GM19463 (cell line): ENCODE data around the gene DPPA3.
"Not testable (repeated sequence)": the region's sequence is repeated elsewhere in the genome, so short reads cannot be mapped to it uniquely, and the experiment has no call there.

Experiments used
- ATAC-seq: cut with Tn5 transposase; IDR thresholded peaks from one replicate; pipeline ENCODE4 v1.9.1; 2021; ENCODE audit warnings: mild to moderate bottlenecking, moderate library complexity; ENCODE audit not compliant: unreplicated experiment

The DPPA3 gene

GRCh38 chr12:7711133-7711532 is at the start of gene DPPA3:
DPPA3 (plus strand) TSS chr12:7711433; CDS start chr12:7711571, 138 bp downstream.
- no peak for ATAC-seq

- ATAC-seq = no peak
Measured at GRCh38 chr12:7661741-7662140, 49.5 kb upstream of the DPPA3 start.

- ATAC-seq = no peak
Measured at GRCh38 chr12:7666595-7666994, 44.6 kb upstream of the DPPA3 start.

GRCh38 chr12:7667125-7667524 is 44.1 kb upstream of the DPPA3 start:
- no peak for ATAC-seq

- no peak for ATAC-seq
Measured at GRCh38 chr12:7668171-7668570, 43.1 kb upstream of the DPPA3 start.

- ATAC-seq = not testable (repeated sequence)
Measured at GRCh38 chr12:7675455-7675854, 35.8 kb upstream of the DPPA3 start.

GRCh38 chr12:7677432-7677888 is 33.8 kb upstream of the DPPA3 start:
- ATAC-seq = not testable (repeated sequence)

GRCh38 chr12:7678744-7679143 is 32.5 kb upstream of the DPPA3 start:
- ATAC-seq = no peak

GRCh38 chr12:7679251-7680045 is 31.8 kb upstream of the DPPA3 start:
- no peak for ATAC-seq

- ATAC-seq = no peak
Measured at GRCh38 chr12:7681535-7681934, 29.7 kb upstream of the DPPA3 start.

GRCh38 chr12:7693793-7694192 is 17.4 kb upstream of the DPPA3 start:
- no peak for ATAC-seq

GRCh38 chr12:7694556-7695236 is 16.5 kb upstream of the DPPA3 start:
- no peak for ATAC-seq

- ATAC-seq = no peak
Measured at GRCh38 chr12:7695237-7695560, 16.0 kb upstream of the DPPA3 start.

- no peak for ATAC-seq
Measured at GRCh38 chr12:7695566-7696197, 15.6 kb upstream of the DPPA3 start, which contains the start of gene GDF3. GDF3 (minus strand) TSS chr12:7695775; CDS start chr12:7695728, 47 bp downstream.

- ATAC-seq = no peak
Measured at GRCh38 chr12:7705846-7706245, 5.4 kb upstream of the DPPA3 start.

GRCh38 chr12:7709969-7710675 is 1.1 kb upstream of the DPPA3 start:
- ATAC-seq = no peak

- no peak for ATAC-seq
Measured at GRCh38 chr12:7712841-7713442, 1.7 kb downstream of the DPPA3 start.

GRCh38 chr12:7716381-7716780 is 5.1 kb downstream of the DPPA3 start:
- ATAC-seq = no peak

- no peak for ATAC-seq
Measured at GRCh38 chr12:7719946-7720730, 8.9 kb downstream of the DPPA3 start.

GRCh38 chr12:7723926-7724325 is 12.7 kb downstream of the DPPA3 start:
- ATAC-seq = no peak
